Hippocampal formation (tissue), 2 donors: ENCODE measurements around the gene ZC3H14.
A peak's percentile ranks its signal among the peaks of the same experiment; 100 is the strongest.
"Not testable (repeated sequence)": the region's sequence is repeated elsewhere in the genome, so short reads cannot be mapped to it uniquely, and the experiment has no call there.

Experiments
- DNase-seq, 2 donors: peaks; one replicate each; lab custom pipeline; 2025; lab: John Stamatoyannopoulos, UW

ZC3H14 gene, protein sequence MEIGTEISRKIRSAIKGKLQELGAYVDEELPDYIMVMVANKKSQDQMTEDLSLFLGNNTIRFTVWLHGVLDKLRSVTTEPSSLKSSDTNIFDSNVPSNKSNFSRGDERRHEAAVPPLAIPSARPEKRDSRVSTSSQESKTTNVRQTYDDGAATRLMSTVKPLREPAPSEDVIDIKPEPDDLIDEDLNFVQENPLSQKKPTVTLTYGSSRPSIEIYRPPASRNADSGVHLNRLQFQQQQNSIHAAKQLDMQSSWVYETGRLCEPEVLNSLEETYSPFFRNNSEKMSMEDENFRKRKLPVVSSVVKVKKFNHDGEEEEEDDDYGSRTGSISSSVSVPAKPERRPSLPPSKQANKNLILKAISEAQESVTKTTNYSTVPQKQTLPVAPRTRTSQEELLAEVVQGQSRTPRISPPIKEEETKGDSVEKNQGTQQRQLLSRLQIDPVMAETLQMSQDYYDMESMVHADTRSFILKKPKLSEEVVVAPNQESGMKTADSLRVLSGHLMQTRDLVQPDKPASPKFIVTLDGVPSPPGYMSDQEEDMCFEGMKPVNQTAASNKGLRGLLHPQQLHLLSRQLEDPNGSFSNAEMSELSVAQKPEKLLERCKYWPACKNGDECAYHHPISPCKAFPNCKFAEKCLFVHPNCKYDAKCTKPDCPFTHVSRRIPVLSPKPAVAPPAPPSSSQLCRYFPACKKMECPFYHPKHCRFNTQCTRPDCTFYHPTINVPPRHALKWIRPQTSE

DNA sequence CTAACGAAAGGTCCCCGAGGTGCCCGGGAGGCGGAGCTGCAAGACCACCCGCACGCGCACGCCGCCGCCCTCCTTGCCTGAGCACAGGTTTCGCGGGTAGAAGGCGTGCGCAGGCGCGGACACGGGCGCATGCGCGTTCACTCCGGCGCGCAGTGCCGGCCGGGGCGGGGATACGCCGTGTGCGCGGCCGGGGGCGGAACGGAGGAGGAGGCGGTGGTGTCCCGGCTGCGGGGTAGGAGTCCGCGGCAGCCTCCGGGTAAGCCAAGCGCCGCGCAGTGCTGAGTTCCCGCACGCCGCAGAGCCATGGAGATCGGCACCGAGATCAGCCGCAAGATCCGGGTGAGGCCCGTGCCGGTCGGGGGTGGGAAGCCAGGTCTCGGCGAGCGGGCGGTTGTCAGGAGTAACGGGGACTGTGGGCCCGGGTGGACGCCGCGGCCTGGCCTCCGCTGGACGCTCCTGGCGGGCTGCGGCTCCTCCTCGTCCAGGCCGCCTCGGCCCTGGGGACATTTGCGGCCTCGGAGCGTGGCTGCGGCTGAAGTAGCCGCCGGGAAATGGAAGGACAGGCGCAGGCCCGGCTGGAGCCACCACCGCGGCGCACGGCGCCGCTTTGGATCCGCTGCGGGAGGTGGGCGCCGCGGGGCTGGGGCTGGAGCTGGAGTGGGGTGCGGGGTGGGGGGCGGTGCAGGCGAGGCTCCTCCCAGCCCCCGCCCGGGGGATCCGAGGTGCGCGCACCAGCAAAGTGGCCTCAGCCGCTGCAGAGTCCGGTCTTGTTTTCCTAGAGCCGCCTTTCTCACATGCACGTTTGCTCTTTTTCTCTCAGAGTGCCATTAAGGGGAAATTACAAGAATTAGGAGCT, at the start of gene ZC3H14:
ZC3H14 (plus strand) TSS at position 207 of the 856 bp plus-strand sequence; CDS start at position 304, 97 bp downstream.
- peak; percentile 68 to 82 for DNase-seq

DNA sequence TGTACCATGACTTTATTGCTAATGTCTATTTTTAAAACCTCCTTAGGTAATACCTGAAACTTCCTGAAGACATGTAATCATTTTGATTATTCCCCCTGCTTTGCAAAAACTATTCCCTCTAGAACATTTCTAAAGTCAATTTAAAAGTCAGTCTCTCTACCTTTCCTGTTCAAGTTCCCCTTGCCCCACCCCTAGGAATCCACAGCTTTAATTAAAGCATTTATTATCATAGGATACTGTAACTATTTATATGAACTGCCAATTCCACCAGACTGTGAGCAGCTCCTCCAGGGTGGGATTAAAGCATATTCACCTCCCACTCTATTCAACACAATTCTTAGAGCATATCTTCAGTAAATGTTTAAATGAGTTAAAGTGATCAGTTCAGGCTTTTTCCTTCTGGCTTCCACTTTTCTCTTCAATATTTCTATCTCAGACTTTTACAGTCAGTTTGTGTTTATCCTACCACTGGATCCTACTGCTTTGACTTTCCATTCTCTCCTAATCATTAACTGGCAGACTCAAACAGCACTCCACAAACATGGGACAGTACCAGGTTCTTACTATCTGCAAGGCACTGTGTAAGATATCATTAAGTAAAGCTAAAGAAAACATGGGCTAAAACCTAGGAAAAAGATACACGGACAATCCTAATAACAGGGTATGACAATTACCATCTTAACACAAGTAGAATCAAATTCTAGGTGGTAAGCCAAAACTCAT, 47.2 kb upstream of the ZC3H14 start:
- DNase-seq = no peak

DNA sequence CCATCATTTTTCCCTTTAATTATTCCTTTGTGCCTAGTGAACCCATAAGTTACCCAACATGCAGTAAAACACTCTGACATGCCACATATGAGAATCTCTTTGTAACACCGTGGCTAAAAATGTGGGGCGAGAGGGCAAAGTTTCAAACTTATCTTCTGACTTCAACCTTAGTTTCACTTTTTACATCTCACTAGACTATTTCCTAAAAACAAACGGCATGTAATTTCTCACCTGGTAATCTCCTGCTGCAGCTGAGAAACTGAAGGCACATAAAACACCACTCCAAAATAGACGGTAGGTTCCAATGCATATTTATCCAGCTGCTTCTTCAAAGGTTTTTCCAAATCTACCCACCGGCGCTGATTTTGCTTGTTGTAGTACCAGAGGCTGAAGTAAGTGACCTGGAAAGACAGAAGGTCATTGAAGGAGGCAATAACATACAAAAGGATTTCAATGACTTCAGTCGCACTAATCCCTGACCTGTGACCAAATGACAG, 45.9 kb upstream of the ZC3H14 start:
- DNase-seq = no peak

DNA sequence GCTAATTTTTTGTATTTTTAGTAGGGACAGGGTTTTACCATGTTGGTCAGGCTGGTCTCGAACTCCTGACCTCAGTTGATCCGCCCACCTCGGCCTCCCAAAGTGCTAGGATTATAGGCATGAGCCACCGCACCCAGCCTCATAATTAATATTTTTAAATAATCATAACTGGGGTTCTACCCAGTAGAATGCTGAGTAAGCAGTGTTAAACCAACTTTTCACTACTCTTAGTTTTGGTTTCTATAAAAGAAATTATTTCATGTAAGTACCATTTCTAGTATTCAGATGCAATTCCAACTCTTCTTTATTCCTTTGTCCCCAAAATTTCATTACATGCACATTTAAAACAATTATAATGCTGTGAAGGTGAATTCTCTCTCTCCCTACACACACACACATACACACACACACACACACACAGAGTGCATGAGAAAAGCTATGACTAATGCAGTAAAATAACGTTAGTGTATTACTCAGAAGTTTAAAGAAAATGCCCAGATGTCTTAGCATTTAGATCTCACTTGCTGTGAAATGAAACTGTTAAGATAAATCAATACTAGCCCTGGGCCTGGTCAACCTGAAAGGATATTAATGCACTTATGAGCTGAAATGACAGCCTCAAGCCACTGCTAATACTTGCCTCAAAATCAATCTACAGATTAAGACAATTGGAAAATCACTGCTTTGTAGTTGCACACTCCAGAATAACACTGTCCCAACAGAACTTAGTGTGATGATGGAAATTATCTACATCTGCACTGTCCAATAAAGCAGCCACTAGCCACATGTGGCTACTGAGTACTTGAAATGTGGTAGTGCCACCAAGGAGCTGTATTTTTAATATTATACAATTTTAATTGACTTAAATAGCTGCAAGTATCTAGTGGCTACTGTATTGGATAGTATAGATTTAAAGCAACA, 44.0 kb upstream of the ZC3H14 start:
- no peak for DNase-seq

DNA sequence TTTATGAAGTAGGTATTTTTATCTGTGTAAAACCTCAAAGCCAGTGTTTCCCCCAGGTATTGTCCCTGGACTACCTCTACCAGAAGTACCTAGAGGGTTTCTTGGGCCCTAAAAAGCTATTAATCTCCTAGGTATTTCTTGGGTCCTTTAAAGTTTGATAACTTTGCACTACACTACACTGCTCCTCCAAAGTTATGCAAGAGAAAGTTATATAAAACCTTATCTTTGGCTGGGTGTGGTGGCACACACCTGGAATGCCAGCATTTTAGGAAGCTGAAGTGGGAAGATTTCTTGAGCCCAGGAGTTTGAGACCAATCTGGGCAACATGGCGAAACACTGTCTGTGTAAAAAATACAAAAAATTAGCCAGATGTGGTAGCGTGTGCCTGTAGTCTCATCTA, 42.9 kb upstream of the ZC3H14 start:
- DNase-seq = no peak

DNA sequence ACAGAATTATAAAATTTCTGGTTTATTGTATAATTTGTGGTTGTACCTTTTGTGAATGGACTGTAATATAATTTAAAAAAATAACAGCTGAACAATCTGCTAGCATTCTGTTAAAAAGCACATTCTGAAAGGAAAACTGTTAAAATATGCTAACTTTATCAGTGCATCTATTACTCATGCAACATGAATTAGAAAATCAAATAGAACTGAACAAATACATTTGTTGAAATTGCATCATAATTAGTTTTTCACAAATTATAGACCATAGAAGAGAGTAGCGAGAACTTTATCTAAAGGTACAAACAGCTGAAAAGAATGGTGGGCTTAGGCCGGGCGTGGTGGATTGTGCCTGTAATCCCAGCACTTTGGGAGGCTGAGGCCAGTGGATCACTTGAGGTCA, 41.0 kb upstream of the ZC3H14 start:
- DNase-seq = no peak

DNA sequence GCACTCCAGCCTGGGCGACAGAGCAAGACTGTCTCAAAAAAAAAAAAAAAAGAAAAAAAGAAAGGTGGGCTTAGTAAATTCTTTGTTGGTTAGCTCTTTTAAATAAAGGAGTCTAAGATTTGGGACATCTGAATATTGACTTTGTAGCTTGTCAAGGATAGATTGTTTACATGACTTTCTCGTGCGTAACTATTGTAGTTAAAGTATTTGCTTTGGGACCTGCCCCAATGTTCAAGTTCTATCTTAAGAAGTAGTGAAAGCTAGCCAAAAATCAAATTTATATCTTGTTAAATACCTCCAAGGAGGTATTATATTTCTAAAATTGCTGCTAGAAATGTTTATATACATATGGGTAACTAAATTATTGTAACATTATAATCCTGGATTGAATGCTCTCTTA, 40.4 kb upstream of the ZC3H14 start:
- no peak for DNase-seq

DNA sequence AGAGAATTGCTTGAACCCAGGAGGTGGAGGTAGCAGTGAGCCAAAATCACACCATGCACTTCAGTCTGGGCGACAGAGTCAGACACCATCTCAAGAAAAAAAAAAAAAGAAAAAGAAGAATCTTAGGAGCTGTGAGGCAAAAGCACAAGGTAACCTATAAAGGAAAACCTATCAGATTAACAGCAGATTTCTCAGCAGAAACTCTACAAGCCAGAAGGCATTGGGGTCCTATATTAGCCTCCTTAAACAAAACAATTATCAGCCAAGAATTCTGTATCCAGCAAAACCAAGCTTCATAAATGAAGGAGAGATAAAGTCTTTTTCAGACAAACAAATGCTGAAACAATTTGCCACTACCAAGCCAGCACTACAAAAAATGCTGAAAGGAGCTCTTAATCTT, 32.9 kb upstream of the ZC3H14 start:
- not testable (repeated sequence) for DNase-seq

DNA sequence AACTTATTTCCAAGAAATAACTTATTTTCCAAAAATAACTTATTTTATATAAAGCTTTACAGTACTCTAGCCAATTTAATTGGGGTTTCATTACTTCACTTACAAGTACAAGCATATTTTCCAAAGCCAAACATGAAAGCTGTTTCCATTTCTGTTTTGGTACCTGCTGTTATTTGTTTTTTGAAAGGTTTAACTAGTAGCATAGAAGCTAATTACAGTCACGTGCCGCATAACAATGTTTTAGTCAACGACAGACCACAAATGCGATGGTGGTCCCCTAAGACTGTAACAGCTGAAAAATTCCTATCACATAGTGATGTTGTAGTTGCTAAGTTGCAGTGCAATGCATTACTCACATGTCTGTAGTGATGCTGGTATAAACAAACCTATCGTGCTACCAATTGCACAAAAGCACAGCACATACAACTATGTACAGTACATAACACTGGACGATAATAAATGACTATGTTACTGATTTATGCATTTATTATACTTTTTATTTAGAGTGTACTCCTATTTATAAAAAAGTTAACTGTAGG, 29.7 kb upstream of the ZC3H14 start:
- DNase-seq = no peak

DNA sequence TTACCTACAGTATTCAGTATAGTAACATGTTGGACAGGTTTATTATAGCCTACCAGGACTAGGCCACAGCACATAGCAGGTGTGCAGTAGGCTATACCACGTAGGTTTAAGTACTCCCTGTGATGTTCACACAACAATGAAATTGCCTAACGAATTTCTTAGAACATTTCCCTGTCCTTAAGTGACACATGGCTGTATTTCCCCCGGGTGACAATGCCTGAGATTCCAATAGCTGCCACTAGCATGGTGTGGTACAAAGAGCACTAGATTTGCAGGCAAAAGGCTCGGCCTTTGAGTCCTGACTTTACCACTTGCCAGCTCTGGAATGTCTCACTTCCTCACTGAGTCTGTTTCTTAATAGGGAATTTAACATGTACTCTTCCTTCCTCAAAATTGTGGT, 27.7 kb upstream of the ZC3H14 start:
- DNase-seq = no peak

DNA sequence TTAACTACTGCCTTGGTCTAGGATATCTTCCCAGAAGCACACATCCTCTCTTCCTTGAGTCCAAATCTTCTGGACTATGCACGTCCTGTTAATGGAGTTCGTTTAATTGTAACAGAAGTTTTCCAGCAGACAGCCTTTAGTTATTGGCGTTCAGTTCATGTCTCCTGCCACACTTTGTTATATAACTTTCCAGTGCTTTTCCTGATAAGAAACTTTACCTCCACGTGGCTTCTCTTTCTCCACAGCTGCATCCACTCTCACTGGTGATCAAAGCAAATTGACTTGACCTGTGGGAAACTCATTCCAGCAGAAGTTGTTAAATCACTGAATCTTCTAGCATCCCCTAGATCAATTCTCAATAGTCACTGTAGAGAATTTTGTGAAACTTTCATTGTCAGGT, 27.0 kb upstream of the ZC3H14 start:
- DNase-seq = no peak

DNA sequence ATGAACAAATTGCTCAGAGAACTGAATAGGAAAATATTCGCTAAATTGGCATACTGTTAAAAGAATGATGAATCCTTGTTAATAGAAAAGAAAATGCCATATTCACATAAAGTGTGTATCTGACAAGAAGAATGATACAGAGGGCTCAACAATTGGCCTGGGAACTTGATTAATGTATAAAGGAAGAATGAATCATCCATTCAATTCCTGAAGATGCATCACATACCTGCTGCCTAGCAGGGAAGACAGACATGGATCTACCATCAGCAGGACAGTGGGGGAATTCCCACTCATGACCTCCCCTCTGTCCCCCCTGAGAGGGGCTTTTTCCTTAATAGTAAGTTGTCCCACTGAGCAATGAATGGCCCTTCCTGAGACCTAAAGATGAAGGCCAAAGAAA, 21.5 kb upstream of the ZC3H14 start:
- no peak for DNase-seq

DNA sequence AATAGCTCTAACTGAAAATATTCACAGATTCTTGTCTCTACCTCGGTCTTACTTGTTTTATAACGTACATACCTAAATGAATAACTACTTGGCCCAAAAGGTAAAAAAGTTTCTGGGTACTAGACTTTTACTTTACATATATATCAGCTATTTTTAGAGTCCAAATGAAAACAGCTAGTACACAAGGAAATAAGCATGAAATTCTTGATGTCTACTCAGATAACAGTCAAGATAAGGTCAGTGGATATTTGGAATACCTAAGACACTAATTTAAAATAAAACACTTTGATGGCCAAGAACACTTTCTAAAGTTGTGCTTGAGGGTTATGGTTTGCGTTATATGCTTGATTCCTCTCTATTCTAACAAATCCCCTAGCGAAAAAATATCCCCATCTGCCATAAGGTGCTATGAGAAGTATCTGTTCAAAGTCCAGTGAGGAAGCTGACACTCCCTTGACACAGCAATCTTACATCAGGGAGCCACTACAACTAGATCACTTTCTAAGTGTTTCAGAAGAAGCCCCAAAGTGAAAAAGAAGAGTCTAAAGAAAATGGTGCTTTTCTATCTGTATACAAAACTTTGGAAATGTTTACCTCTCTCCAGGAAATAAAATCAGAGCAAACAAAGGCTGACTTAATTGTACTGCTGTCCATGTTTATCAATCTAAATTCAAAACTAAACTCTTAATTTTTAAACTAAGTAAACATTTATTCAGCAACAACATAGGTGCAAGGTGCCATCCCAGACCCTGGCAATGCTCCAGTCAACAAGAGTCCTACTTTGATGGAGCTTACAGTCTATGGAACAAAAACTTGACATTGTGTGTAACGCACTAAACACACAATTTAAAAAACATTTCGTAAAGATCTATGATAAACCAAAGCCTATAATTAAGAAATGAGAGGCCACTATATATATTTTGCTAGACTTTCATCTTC, 19.7 kb upstream of the ZC3H14 start:
- no peak for DNase-seq

DNA sequence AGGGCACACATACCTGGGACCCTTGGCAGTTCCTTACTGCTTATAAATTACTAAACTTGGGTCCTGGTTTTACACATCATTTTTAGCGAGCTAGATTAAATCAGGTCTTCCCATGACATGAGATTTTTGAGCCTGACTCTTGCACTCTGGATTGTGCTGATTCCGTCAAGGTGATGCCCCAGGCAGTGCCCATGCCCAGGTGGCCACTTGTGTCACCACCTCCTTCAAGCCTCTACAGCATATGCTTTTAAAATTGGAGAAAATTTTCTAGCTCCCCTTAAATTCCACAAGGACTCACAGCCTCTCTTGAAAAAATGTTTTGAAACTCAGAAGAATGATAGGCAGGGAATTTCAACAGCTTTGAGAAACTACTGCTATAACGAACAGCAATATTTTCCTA, 17.6 kb upstream of the ZC3H14 start:
- DNase-seq = no peak

DNA sequence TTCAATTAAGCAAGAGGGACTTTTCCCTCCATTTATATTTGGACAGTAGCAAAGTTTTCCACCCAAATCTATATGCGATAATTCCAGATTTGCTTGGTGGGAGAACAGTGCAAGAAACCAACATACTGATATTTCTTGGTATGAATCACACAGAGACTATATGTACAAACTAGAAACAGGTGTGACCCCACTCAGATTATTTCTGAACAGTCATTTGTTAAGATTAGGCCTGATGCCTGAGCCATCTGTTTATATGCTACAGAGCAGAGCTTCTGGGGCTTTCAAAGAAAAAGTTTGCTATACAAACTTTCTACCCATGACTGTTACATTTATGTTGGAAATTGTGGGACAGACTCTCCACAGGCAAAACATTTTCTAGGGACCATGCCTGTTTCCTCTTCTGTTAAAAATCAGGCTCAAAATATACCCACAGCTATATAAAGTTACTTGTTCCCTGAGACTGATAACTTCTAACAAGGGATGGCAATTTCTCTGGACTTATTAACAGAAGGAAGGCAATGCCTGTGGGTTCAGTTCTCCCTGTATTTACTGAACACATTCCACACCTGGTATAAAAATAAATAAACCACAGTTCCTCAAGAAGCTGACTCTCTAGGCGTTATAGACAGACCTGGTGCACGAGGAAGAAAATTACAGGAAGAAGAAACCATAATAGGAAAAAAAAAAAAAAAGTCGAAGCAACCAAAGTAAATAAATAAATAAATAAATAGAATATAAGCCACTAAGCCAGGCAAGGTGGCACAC, 16.0 kb upstream of the ZC3H14 start:
- DNase-seq = no peak

DNA sequence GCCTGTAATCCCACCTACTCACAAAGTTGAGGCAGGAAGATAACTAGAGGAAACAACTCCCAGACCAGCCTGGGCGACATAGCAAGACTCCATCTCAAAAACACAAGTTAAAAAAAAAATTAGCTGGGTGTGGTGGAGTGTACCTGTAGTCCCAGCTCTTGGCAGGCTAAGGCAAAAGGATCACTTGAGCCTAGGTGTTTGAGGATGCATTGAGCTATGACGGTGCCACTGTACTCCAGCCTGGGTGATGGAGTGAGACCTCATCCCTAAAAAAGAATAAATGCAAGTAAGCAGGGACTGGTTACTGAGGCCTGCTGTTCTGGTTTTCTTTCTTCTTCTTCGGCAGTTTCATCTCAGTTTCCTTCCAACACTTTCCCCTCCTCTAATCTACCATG, 15.5 kb upstream of the ZC3H14 start:
- no peak for DNase-seq

DNA sequence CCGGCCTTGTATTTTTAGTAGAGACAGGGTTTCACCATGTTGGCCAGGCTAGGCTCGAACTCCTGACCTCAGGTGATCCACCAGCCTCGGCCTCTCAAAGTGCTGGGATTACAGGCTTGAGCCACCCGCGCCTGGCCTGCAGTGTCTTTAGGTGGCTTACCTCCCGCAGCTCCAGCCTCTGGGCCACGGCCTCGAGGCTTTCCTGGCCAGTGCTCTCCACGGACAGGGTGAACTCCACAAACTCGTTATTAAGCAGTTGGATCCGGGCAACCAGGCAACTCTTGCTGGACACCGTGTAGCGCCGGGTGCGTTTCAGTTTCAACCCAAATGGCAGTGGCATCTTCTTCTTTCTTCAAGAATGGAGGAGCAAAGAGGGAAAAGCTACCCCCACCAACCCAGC, 12.8 kb upstream of the ZC3H14 start:
- DNase-seq = no peak
